Caco-2 (cell line): ENCODE measurements around the gene MGST2. TPM values are rescaled to one million over a fixed set of nuclear protein-coding genes. Genes with fewer than 3 reads are reported as not detected.
A peak's percentile ranks its signal among the peaks of the same experiment; 100 is the strongest.

Experiments used
- BruUV-seq: library from RNA; stranded (reverse); fragments of 400-500 nt; replicated peaks from 2 replicates; lab custom pipeline; 2021; lab: Mats Ljungman, UMichigan
- CTCF ChIA-PET: fragments of 300-600 bp; sonication (Branson Sonifier 250); formaldehyde crosslinking; loops from one replicate; lab custom pipeline; 2022; ENCODE audit warnings: antibody characterized with exemption; lab: Charles Lee
- POLR2A ChIA-PET: fragments of 300-600 bp; sonication (Branson Sonifier 250); formaldehyde crosslinking; loops from one replicate; lab custom pipeline; 2022; ENCODE audit warnings: antibody characterized with exemption; lab: Charles Lee
- DNase-seq, 2 experiments: peaks; one replicate each; pipeline versions ENCODE4 v3.0.0 to v3.0.0-alpha.2; 2020 to 2022
- H3K27me3 ChIP-seq: replicated peaks from 2 replicates; pipeline ENCODE4 v1.6.0; 2011; ENCODE audit warnings: low read length; ENCODE audit not compliant: control insufficient read depth, insufficient read depth
- H3K36me3 ChIP-seq: 2 replicates; pipeline ENCODE4 v1.5.1; 2011; ENCODE audit warnings: low read length; ENCODE audit not compliant: control insufficient read depth, insufficient read depth
- H3K4me1 ChIP-seq: fragments of 250-450 bp; sonication (Bioruptor Pico); 2 replicates; pipeline ENCODE4 v1.5.1; 2020; ENCODE audit warnings: mild to moderate bottlenecking
- H3K4me3 ChIP-seq: 2 replicates; pipeline ENCODE4 v1.5.1; 2011; ENCODE audit warnings: low read depth, mild to moderate bottlenecking, control low read depth, low read length
- H3K9me3 ChIP-seq: fragments of 250-450 bp; sonication (Bioruptor Pico); 2 replicates; pipeline ENCODE4 v1.5.1; 2020; ENCODE audit warnings: mild to moderate bottlenecking, moderate library complexity
- H3K27ac Mint-ChIP-seq: one replicate; pipeline ENCODE4 v1.8.0; 2022; ENCODE audit warnings: mixed read lengths; ENCODE audit not compliant: unreplicated experiment
- H3K27me3 Mint-ChIP-seq: one replicate; pipeline ENCODE4 v1.8.0; 2022; ENCODE audit warnings: mixed read lengths; ENCODE audit not compliant: insufficient read depth, unreplicated experiment
- H3K36me3 Mint-ChIP-seq: one replicate; pipeline ENCODE4 v1.8.0; 2022; ENCODE audit warnings: mild to moderate bottlenecking, mixed read lengths; ENCODE audit not compliant: insufficient read depth, unreplicated experiment
- H3K4me1 Mint-ChIP-seq: one replicate; pipeline ENCODE4 v1.8.0; 2022; ENCODE audit warnings: low read depth, mixed read lengths; ENCODE audit not compliant: unreplicated experiment
- H3K4me3 Mint-ChIP-seq: one replicate; pipeline ENCODE4 v1.8.0; 2022; ENCODE audit warnings: mild to moderate bottlenecking, moderate library complexity, mixed read lengths; ENCODE audit not compliant: unreplicated experiment
- H3K9me3 Mint-ChIP-seq: one replicate; pipeline ENCODE4 v1.8.0; 2022; ENCODE audit warnings: mixed read lengths; ENCODE audit not compliant: unreplicated experiment
- CTCF ChIP-seq, 2 experiments: fragments of 200-600 bp in 1 of 2; IDR thresholded peaks; 1 replicate in 1 of 2; 2 replicates in 1 of 2; pipeline versions ENCODE4 v1.5.1 to v1.8.0; 2011 to 2022; ENCODE audit warnings: antibody characterized with exemption in 1 of 2, control low read depth in 1 of 2, inconsistent platforms in 1 of 2, low read depth in 1 of 2, low read length in 1 of 2, mild to moderate bottlenecking in 1 of 2, moderate library complexity in 1 of 2; ENCODE audit not compliant: insufficient read depth in 1 of 2, severe bottlenecking in 1 of 2, unreplicated experiment in 1 of 2
- intact Hi-C: fragments of 100-400 bp; cut with micrococcal nuclease; formaldehyde crosslinking; loops from one replicate; pipeline ENCODE4 v1.10.0; 2022; ENCODE audit not compliant: unreplicated experiment
- total RNA-seq: library from RNA; stranded (reverse); gene quantifications from 2 replicates; pipeline ENCODE4 v1.2.3, GENCODE V29; 2022

MGST2 gene
- total RNA-seq, 1 experiment from 2014 or later, result 81.7 TPM

- intact Hi-C loops, result no loop called here
- CTCF ChIA-PET, result no interaction called here
- BruUV-seq, result no TSS peak
- no peaks in the 10 kb centered on the region for H3K9me3 Mint-ChIP-seq
- Histone ChIP-seq H3K36me3 (no peaks in the 10 kb centered on the region), H3K4me3 (no peak overlapping the region), H3K9me3 (no peaks in the 10 kb centered on the region), H3K4me1 (no peaks in the 10 kb centered on the region), H3K27me3 (no peaks in the 10 kb centered on the region)
- no peak overlapping the region for H3K4me3 Mint-ChIP-seq
- peak in 1 of 2 experiments; percentile 10 for DNase-seq
- H3K4me1 Mint-ChIP-seq, result peaks cover 20% of the 10 kb centered on the region
- POLR2A ChIA-PET, result no interaction called here
- TF ChIP-seq CTCF (IDR thresholded peaks at IDR 0.05; ENCODE audit: insufficient read depth in 1 of 2, low read depth in 1 of 2, low read length in 1 of 2, severe bottlenecking in 1 of 2, unreplicated experiment in 1 of 2), result no peak
- H3K36me3 Mint-ChIP-seq, result no peaks in the 10 kb centered on the region
- H3K27ac Mint-ChIP-seq, result no peak overlapping the region
- H3K27me3 Mint-ChIP-seq, result no peaks in the 10 kb centered on the region
Measured at GRCh38 chr4:139746431-139747171, 81.0 kb downstream of the MGST2 start.

GRCh38 chr4:139749338-139749737, 83.7 kb downstream of the MGST2 start:
- TF ChIP-seq CTCF (IDR thresholded peaks at IDR 0.05; ENCODE audit: insufficient read depth in 1 of 2, low read depth in 1 of 2, low read length in 1 of 2, severe bottlenecking in 1 of 2, unreplicated experiment in 1 of 2), result no peak
- Histone ChIP-seq H3K27me3 (no peaks in the 10 kb centered on the region), H3K9me3 (0 out of 2 replicates have a peak, but pooled peaks cover 3% of the 10 kb centered on the region), H3K4me3 (no peak overlapping the region), H3K4me1 (0 out of 2 replicates have a peak, but pooled peaks cover 12% of the 10 kb centered on the region), H3K36me3 (no peaks in the 10 kb centered on the region)
- Mint-ChIP-seq H3K4me3 (no peak overlapping the region), H3K9me3 (no peaks in the 10 kb centered on the region), H3K4me1 (peaks cover 13% of the 10 kb centered on the region), H3K27ac (no peak overlapping the region), H3K27me3 (no peaks in the 10 kb centered on the region), H3K36me3 (no peaks in the 10 kb centered on the region)
- POLR2A ChIA-PET, result interaction anchor here (0.7 kb wide), 1 partner anchor 12 kb away, joined by 7 read pairs; no protein-coding TSS in a partner anchor
- DNase-seq, result no peak
- BruUV-seq, result no TSS peak
- intact Hi-C loops, result no loop called here
- CTCF ChIA-PET, result no interaction called here

GRCh38 chr4:139749835-139750498, 84.3 kb downstream of the MGST2 start:
- ChIA-PET CTCF (no interaction called here), POLR2A (interaction anchor here (0.7 kb wide), 1 partner anchor 12 kb away, joined by 7 read pairs; no protein-coding TSS in a partner anchor)
- H3K36me3 Mint-ChIP-seq, result no peaks in the 10 kb centered on the region
- 0 out of 2 replicates have a peak, but pooled peaks cover 3% of the 10 kb centered on the region for H3K9me3 ChIP-seq
- no peaks in the 10 kb centered on the region for H3K27me3 ChIP-seq
- intact Hi-C loops, result no loop called here
- no peak overlapping the region for H3K4me3 Mint-ChIP-seq
- peaks cover 13% of the 10 kb centered on the region for H3K4me1 Mint-ChIP-seq
- no peaks in the 10 kb centered on the region for H3K27me3 Mint-ChIP-seq
- DNase-seq, result no peak
- no peak overlapping the region for H3K4me3 ChIP-seq
- no peak overlapping the region for H3K27ac Mint-ChIP-seq
- H3K4me1 ChIP-seq, result 0 out of 2 replicates have a peak, but pooled peaks cover 12% of the 10 kb centered on the region
- no TSS peak for BruUV-seq
- no peaks in the 10 kb centered on the region for H3K9me3 Mint-ChIP-seq
- no peak for TF ChIP-seq CTCF (IDR thresholded peaks at IDR 0.05; ENCODE audit: insufficient read depth in 1 of 2, low read depth in 1 of 2, low read length in 1 of 2, severe bottlenecking in 1 of 2, unreplicated experiment in 1 of 2)
- no peaks in the 10 kb centered on the region for H3K36me3 ChIP-seq
